ENCODE results near the gene LYRM7.
A peak's percentile ranks its signal among the peaks of the same experiment; 100 is the strongest.
"Not testable (repeated sequence)": the region's sequence is repeated elsewhere in the genome, so short reads cannot be mapped to it uniquely, and the experiment has no call there.

Gene LYRM7

GRCh38 chr5:131182839-131183238, 12.1 kb downstream of the LYRM7 start:
- no peak for DNase-seq

GRCh38 chr5:131185523-131186104, 14.9 kb downstream of the LYRM7 start:
- no peak for DNase-seq

GRCh38 chr5:131186561-131187256, 16.0 kb downstream of the LYRM7 start:
- no peak for DNase-seq

GRCh38 chr5:131193106-131193505, 22.4 kb downstream of the LYRM7 start:
- no peak for DNase-seq

- not testable (repeated sequence) for DNase-seq
Measured at GRCh38 chr5:131193897-131194296, 23.2 kb downstream of the LYRM7 start.

GRCh38 chr5:131194725-131195124, 24.0 kb downstream of the LYRM7 start:
- DNase-seq: no peak

- no peak for DNase-seq
Measured at GRCh38 chr5:131195696-131196095, 25.0 kb downstream of the LYRM7 start.

GRCh38 chr5:131196331-131196730, 25.6 kb downstream of the LYRM7 start:
- no peak for DNase-seq

GRCh38 chr5:131198625-131199024, 27.9 kb downstream of the LYRM7 start:
- no peak for DNase-seq

- no peak for DNase-seq
Measured at GRCh38 chr5:131200560-131200959, 29.8 kb downstream of the LYRM7 start.

- no peak for DNase-seq
Measured at GRCh38 chr5:131204964-131205363, 34.2 kb downstream of the LYRM7 start.

GRCh38 chr5:131206061-131206460, 35.3 kb downstream of the LYRM7 start:
- DNase-seq: no peak

- no peak for DNase-seq
Measured at GRCh38 chr5:131206772-131207171, 36.0 kb downstream of the LYRM7 start.

- DNase-seq: no peak
Measured at GRCh38 chr5:131209175-131209505, 38.4 kb downstream of the LYRM7 start.

- peak; percentile 30 for DNase-seq
Measured at GRCh38 chr5:131209506-131210150, 38.9 kb downstream of the LYRM7 start.

GRCh38 chr5:131210151-131210510, 39.4 kb downstream of the LYRM7 start:
- DNase-seq: no peak

GRCh38 chr5:131211669-131212068, 40.9 kb downstream of the LYRM7 start:
- DNase-seq: no peak

GRCh38 chr5:131212471-131213021, 41.8 kb downstream of the LYRM7 start:
- DNase-seq: no peak

GRCh38 chr5:131214609-131215227, 44.0 kb downstream of the LYRM7 start:
- DNase-seq: no peak

- DNase-seq: no peak
Measured at GRCh38 chr5:131217791-131218190, 47.0 kb downstream of the LYRM7 start.

- DNase-seq: no peak
Measured at GRCh38 chr5:131218392-131218791, 47.6 kb downstream of the LYRM7 start.

GRCh38 chr5:131220566-131220965, 49.8 kb downstream of the LYRM7 start:
- no peak for DNase-seq

GRCh38 chr5:131221008-131221703, 50.4 kb downstream of the LYRM7 start:
- DNase-seq: no peak

Data from effector CD8-positive, alpha-beta T cell (primary cell).